Colonic mucosa (tissue), 4 donors: ENCODE results near the gene MCMBP. TPM values are rescaled to one million over a fixed set of nuclear protein-coding genes. Genes with fewer than 3 reads are reported as not detected.
A peak's percentile ranks its signal among the peaks of the same experiment; 100 is the strongest.

Experiments
- DNase-seq: peaks from one replicate; pipeline ENCODE4 v3.0.0-alpha.2; 2020
- H3K27ac ChIP-seq: fragments of 200-600 bp; one replicate; pipeline ENCODE4 v1.8.0; 2021
- H3K27me3 ChIP-seq: fragments of 200-600 bp; one replicate; pipeline ENCODE4 v1.8.0; 2021
- H3K36me3 ChIP-seq: fragments of 200-600 bp; one replicate; pipeline ENCODE4 v1.8.0; 2021
- H3K4me1 ChIP-seq: fragments of 200-600 bp; one replicate; pipeline ENCODE4 v1.8.0; 2021; ENCODE audit warnings: mild to moderate bottlenecking
- H3K4me3 ChIP-seq: fragments of 200-600 bp; one replicate; pipeline ENCODE4 v1.8.0; 2021
- H3K9ac ChIP-seq, 2 donors: one replicate each; pipeline ENCODE4 v1.7.0; 2013; ENCODE audit warnings: control low read depth in 2 of 2, low read depth in 2 of 2, low read length in 2 of 2
- H3K9me3 ChIP-seq: fragments of 200-600 bp; one replicate; pipeline ENCODE4 v1.8.0; 2021
- intact Hi-C: fragments of 100-400 bp; cut with DNase I; formaldehyde crosslinking; loops from one replicate; pipeline ENCODE4 v1.14.1; 2022
- total RNA-seq, 2 donors: library from RNA; stranded (reverse); fragmentation: NEBNext Ultra II Directional in 1 of 2; extraction: Animal tissue kit (Norgen Biotek cat#: 25700) in 1 of 2; gene quantifications; one replicate each; pipeline ENCODE4 v1.2.1, GENCODE V29; 2021
- TF ChIP-seq, protein P1 (sequence below): fragments of 200-600 bp; IDR thresholded peaks from one replicate; pipeline ENCODE4 v1.8.0; 2022; ENCODE audit warnings: antibody characterized with exemption, mild to moderate bottlenecking
- donor health status: healthy.
- donor health status: DM: no; HTN: no; CAD: no.
- donor health status: DM: no; HTN: no; CAD: no.

MCMBP gene
- total RNA-seq, 2 donors from 2014 or later, result 46.7 to 56.4 TPM

DNA sequence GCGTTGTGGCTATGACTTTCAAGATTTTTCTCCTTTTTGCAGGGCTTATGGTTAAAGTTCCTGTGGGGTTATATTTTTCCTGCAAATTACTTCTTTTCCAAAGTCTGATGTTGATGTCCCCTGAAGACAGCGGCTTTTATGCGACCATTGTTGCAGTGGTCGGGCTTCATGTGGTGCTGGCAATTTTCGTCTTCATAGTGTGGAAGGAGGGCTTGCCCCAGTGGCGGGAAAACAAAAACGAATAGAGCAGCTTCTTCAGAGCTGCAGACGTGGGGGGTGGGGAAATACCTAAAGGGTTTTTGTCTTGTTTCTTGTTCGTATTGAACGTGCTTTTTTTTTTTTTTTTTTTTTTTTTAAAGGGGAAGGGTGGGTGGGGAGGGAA is 53.8 kb downstream of the MCMBP start:
- no peak for DNase-seq
- Histone ChIP-seq H3K36me3 (no peaks in the 10 kb centered on the region), H3K27me3 (no peaks in the 10 kb centered on the region), H3K4me1 (no peaks in the 10 kb centered on the region), H3K9ac (no peak overlapping the region), H3K9me3 (no peaks in the 10 kb centered on the region), H3K4me3 (no peak overlapping the region), H3K27ac (no peak overlapping the region)
- TF ChIP-seq, protein P1, sequence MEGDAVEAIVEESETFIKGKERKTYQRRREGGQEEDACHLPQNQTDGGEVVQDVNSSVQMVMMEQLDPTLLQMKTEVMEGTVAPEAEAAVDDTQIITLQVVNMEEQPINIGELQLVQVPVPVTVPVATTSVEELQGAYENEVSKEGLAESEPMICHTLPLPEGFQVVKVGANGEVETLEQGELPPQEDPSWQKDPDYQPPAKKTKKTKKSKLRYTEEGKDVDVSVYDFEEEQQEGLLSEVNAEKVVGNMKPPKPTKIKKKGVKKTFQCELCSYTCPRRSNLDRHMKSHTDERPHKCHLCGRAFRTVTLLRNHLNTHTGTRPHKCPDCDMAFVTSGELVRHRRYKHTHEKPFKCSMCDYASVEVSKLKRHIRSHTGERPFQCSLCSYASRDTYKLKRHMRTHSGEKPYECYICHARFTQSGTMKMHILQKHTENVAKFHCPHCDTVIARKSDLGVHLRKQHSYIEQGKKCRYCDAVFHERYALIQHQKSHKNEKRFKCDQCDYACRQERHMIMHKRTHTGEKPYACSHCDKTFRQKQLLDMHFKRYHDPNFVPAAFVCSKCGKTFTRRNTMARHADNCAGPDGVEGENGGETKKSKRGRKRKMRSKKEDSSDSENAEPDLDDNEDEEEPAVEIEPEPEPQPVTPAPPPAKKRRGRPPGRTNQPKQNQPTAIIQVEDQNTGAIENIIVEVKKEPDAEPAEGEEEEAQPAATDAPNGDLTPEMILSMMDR, result no peak
- intact Hi-C loops, result no loop called here

DNA sequence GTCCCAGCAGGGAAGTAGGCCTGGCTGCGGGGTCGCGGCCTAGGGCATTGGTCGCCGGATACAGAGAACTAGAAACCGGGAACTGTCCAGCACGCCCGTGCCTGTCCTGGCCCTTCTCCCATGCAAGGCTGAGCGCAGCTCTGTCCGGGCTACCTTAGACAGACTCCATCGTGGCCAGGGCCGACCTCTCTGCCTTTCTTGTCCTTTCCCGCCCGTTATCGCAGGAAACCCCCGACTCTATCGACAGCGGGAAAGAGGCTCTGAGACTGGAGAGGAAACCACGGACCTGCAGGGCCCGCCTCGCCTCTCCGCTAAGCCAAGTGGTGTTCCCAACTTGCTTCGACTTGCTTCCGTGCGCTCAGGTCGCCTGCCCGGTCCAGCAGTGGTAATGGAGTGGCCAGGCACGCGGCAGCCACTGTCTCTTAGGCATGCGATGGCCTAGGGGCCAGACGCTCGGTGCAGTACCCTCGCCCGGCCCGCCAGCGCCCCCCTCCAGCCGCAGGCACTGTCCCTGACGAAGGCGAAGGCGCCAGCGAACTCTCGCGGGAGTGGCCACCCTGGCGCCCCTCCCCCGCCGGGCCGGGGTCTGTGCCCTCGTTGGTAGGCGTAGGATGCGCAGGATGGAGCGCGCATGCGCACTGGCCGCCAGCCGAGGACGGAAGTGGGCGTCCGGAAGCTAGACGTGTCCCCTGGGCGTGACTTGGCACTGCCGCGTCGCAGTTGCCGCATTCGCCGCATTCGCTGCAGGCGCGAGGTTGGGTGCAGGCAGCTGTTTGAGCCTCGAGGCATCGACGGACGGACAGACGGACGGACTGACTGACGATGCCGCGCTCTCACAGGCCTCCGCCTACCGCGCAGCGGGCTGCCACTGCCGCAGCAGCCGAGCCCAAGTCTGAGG is 54.4 kb downstream of the MCMBP start:
- H3K9me3 ChIP-seq, result no peaks in the 10 kb centered on the region
- no peaks in the 10 kb centered on the region for H3K4me1 ChIP-seq
- TF ChIP-seq, protein P1, result no peak
- intact Hi-C loops, result no loop called here
- no peaks in the 10 kb centered on the region for H3K27me3 ChIP-seq
- no peak overlapping the region for H3K4me3 ChIP-seq
- no peak overlapping the region for H3K27ac ChIP-seq
- H3K9ac ChIP-seq, result no peak overlapping the region
- peak; percentile 27 for DNase-seq
- H3K36me3 ChIP-seq, result no peaks in the 10 kb centered on the region

DNA sequence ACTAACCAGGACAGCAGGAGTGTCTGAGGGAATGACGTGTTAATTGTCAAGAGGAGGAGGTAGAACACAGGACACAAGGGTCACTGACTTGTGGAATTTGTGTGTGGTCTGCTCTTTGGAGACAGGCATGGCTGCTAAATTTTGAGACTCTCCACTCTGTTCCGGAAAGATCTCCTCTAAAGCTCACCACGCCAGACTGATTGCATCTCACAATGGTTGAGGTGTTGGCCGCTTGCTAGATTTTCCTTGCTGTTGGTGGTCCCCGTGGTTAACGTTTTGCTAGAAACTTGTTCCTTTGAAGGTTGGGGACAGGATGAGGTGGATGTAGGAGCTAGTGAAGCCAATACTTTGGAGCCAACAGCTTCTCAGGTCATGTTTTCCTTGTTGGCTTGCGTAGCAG is 57.0 kb downstream of the MCMBP start:
- no peaks in the 10 kb centered on the region for H3K9me3 ChIP-seq
- TF ChIP-seq, protein P1, result no peak
- no peak overlapping the region for H3K4me3 ChIP-seq
- H3K4me1 ChIP-seq, result no peaks in the 10 kb centered on the region
- no peak for DNase-seq
- H3K27me3 ChIP-seq, result no peaks in the 10 kb centered on the region
- intact Hi-C loops, result no loop called here
- no peak overlapping the region for H3K9ac ChIP-seq
- H3K27ac ChIP-seq, result no peak overlapping the region
- H3K36me3 ChIP-seq, result no peaks in the 10 kb centered on the region

DNA sequence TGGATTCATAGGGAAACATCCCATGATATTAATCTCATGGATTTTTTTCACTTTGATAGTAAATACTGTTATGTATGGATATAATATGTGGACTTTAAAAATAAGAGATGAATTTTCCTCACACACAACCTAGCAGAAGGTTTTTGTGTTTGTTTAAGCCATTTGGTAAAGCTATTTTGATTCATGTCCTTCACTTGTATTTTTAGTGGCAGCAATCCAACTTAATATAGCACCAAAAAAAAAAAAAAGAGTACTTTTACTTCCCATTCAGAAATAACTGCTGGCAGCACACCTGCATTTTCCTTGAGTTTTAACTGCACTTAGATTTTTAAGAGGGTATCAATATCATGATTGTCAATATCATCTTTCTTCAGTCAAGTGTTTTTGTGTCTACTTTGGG is 60.0 kb downstream of the MCMBP start:
- H3K4me3 ChIP-seq, result no peak overlapping the region
- no peak overlapping the region for H3K9ac ChIP-seq
- no peaks in the 10 kb centered on the region for H3K9me3 ChIP-seq
- TF ChIP-seq, protein P1, result no peak
- intact Hi-C loops, result no loop called here
- no peaks in the 10 kb centered on the region for H3K27me3 ChIP-seq
- H3K27ac ChIP-seq, result no peak overlapping the region
- H3K4me1 ChIP-seq, result no peaks in the 10 kb centered on the region
- DNase-seq, result no peak
- H3K36me3 ChIP-seq, result no peaks in the 10 kb centered on the region

- intact Hi-C loops, result no loop called here
- Histone ChIP-seq H3K9me3 (no peaks in the 10 kb centered on the region), H3K36me3 (no peaks in the 10 kb centered on the region), H3K27me3 (no peaks in the 10 kb centered on the region), H3K4me1 (no peaks in the 10 kb centered on the region), H3K27ac (no peak overlapping the region), H3K9ac (no peak overlapping the region), H3K4me3 (no peak overlapping the region)
- TF ChIP-seq, protein P1, result no peak
- DNase-seq, result no peak
These were observed 61.5 kb downstream of the MCMBP start for GRCh38 chr10:119811122-119811521.
